Central memory CD4-positive, alpha-beta T cell (primary cell): ENCODE measurements around the gene SLC29A2.
A peak's percentile ranks its signal among the peaks of the same experiment; 100 is the strongest.
"Not testable (repeated sequence)": the region's sequence is repeated elsewhere in the genome, so short reads cannot be mapped to it uniquely, and the experiment has no call there.

Source experiments
- DNase-seq: peaks from one replicate; pipeline ENCODE4 v3.0.0; 2022

SLC29A2 gene

DNA sequence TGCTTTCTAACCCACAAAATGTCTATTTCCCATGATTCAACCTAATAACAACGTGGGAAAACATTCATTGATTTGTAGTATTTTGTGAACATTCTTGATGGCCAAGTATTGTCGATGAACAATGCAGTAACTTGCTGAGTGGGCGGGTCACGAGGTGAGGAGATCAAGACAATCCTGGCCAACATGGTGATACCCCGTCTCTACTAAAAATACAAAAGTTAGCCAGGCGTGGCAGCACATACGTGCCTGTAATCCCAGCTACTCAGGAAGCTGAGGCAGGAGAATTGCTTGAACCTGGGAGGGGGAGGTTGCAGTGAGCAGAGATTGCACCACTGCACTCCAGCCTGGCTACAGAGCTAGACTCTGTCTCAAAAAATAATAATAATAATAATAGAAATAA is 8.7 kb upstream of the SLC29A2 start:
- DNase-seq: not testable (repeated sequence)

DNA sequence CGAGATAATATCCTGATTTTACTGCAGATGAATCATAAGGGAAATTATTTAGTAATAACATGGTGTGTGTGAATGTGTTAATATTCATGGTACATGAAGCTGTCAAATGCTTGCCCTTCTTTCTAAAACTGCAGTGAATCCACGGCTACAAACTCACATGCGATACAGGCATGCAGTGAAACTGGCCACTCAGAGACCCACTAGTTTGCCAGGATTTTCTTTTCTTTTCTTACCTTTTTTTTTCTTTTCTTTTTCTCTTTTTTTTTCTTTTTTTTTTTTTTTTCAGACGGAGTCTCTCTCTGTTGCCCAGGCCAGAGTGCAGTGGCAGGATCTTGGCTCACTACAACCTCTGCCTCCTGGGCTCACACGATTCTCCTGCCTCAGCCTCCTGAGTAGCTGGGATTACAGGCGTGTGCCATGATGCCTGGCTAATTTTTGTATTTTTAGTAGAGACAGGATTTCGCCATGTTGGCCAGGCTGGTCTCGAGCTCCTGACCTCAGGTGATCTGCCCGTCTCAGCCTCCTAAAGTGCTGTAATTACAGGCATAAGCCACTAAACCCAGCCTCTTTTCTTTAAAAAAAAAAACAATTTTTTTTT is 2.2 kb upstream of the SLC29A2 start:
- DNase-seq: not testable (repeated sequence)

DNA sequence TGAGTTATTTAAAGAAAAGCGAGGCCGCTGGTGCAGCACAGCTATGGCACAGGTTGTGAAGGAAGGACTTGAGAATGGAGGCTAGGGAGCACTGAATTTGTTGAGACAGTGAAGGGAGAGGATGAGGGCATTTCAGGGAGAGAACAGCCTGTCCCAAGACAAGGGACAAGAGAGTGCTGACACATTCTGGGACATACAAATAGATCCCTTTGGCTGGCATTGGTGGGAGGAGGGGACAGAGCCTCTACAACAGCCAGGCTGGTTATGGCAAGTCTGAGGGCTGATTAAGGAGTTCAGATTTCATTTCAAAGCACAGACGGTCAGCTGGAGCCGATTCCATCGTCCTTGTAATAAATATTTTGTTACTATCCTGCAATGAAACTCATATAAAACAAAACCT is 1.7 kb upstream of the SLC29A2 start:
- DNase-seq: no peak

DNA sequence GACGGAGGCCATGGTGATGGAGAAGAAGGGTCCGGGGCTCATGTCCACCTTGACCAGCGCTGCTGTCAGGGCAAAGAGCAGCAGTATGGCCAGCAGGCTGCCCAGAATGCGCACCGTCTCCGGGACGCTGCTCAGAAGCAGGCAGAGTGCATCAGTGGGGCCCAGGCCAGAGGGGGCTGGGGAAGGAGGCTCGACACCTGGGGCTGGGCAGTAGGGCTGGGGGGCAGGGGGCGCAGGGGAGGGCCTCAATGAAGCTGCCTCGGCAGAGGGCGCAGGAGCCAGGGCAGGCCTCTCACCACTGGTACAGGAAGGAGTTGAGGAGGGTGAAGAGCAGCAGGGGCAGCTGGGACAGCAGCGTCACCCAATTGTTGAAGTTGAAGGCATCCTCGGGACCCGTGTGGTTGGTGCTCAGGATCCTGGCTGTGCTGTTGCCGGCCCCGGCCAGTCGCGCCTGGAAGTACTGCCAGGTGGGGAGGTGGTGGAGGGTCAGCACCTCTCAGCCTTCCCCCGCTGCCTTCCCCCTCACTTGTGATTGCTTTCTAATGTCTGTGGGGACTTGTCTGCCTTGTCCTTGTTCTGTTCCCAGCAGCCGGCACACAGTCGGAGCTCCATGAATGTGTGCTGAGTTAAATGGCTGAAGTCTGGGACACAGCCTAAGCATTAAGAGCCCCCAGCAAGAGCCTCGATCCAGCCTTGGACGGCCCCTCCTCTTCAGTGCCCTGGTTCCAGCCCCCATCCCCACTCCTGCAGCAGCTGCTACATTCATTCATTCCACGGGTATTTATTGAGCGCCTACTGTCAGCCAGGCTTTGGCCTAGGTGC is 2.3 kb downstream of the SLC29A2 start:
- no peak for DNase-seq

DNA sequence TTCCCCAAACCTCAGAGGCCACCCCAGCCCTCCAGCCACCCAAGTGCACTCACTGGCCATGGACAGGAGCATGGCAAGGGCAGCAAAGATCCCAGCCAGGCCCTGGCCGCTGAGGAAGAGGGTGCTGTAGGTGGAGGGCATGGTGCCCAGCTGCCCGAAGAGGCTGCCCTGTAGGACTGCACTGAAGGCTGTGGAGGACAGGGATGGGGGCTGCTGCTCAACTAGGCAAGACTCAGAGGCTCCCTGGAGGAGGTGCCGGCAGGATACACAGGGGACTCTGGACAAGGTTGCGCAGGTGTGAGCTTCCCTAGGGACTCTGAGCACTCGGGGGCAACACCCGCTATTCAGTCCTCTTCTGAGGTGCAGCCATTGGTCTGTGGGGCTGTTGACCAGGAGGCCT is 3.1 kb downstream of the SLC29A2 start:
- DNase-seq: no peak

DNA sequence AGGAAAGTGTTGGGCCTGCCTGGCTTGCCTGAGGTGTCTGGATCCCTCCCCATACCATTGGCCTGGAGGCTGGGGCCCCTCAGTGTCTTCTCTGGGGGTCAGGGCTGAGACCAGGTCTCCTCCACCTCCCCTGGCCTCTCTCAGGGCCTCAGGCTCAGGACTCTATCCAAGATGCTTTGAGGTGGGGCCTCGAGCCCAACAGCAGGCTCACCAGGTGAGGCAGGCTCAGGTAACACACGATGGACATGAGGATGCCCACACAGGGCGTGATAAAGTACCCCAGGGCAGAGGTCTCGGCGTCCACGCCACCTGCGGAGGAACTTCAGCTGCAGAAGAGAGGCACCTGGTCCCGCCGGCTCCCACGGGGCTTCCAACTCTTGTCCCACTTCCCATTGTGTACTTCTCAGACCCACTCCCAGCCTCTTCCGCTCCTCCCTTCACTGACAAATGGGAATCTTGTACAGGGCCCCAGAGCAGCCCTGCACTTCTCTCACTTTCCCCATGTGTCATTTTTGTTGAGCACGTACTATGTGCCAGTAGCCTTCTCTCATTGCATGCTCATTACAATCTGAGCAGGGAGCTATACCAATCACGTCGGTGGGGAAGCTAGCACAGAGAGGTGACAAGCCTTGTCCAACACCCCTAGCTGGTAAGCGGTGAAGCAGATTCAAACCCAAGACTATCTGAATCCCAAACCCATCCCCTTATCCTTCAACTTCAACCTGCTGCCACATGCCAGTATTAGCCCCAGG is 3.8 kb downstream of the SLC29A2 start:
- no peak for DNase-seq

DNA sequence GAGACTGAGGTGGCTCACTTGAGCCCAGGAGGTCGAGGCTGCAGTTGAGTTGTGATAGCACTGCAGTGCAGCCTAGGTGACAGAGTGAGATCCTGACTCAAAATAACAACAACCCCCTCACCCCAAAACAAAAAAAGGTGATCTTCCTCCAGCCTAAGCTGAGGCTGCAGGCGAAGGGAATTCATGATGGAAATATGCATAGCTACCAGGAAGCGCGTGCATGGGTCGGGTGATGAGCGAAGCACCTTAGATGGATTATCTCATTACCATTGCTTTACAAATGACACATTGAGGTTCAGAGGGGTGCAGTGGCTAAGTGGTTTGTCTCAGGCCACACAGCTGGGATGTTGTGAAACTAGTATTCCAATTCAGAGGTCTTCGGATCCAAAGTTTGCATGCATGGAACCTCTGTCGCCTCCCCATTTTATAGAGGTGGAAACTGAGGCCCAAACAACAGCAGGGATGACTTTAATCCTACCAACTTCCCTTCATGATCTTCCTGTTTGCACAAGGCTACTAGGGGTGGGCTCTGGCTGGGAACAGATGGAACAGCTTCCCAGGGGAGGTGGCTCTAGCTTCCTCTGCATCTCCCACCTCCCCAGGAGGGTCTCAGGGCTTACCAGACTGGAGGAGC is 4.6 kb downstream of the SLC29A2 start:
- no peak for DNase-seq

DNA sequence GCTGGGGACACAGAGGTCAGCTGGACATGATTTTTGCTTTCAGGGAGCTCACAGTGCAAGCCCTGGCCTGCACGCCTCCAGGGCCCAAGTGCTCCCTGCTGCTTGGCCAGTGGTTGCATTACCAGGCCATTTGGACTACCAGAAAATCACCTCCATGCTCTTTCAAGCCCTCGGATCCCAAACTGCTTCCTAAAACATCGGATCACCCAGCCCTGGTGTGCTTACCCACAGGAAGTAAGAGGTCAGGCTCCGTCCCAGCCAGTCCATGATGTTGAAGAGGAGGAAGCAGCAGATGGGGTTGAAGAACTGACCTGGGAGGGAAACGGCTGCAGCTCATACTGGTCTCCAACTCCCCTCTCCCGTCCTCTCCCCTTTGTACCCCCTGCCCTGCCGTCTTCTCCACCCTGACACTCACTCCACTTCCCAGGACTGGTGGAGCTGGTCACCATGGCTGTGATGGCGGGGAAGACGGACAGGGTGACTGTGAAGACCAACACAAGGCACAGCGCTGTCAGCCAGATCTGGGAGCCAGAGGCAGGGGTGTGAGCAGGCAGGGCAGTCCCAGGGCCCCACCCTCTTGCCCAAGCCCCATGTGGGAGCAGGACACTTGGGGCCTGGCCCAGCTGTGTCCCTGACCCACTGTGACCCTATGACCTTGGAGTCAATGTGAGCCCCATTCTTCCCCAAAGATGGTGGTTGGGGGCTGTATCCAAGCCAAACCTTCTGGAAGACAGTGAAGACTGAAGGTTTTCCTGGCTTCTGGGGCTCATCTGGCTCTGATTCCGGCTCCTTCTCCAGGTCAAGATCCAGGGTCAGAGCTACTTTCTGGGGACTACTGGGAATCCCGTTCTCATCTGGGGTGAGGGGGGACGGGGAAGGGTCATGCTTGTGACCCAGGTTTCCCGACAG is 5.6 kb downstream of the SLC29A2 start:
- DNase-seq: no peak

DNA sequence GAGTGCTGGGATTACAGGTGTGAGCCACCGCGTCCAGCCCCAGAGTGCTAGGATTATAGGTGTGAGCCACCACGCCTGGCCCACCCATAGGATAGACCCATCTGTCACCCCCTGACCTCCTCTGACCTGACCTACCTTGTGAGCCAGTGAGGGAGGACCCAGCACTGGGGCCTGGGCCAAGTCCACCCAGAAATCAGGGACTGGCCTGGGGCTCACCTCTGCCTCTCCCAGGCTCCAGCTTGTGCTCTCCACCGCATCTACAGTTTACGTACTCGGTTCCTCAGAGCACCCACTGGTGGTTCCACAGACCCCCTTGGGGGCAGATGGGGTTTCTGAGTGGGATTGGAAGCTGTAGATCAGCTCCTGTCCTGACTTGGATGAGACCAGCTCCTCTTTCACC is 6.4 kb downstream of the SLC29A2 start:
- DNase-seq: no peak

DNA sequence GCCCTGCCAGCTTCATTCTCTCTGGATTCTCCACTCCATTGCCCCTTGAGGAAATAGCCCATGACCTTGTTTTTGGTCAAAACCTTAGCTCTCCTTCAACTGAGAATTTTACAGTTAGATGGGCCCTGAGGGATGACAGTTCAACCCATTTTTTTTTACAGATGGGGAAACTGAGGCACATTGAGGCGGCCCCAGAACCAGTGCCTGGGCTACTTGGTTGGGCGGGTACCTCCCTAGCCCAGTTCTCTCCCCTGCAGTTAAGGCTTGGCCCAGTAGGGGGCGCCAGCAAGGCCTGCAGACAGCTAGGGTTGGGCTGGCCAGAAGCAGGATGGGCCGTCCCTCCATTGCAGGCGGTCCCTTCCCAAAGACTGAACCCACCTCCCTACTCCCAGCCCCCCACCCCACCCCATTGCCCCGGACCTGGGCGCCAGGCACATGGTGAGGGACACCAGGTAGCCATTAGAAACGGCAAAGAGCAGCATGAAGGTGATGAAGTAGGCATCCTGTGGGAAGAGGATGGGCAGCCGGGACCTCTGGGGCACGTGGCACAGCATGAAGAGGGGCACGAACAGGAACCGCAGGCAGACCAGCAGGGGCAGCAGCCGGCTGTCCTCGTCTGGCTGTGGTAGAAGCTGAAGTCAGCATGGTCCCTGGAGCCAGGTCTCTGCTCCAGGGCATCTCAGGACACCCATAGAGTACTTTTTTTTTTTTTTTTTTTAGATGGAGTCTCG is 7.6 kb downstream of the SLC29A2 start:
- peak; percentile 38 for DNase-seq

DNA sequence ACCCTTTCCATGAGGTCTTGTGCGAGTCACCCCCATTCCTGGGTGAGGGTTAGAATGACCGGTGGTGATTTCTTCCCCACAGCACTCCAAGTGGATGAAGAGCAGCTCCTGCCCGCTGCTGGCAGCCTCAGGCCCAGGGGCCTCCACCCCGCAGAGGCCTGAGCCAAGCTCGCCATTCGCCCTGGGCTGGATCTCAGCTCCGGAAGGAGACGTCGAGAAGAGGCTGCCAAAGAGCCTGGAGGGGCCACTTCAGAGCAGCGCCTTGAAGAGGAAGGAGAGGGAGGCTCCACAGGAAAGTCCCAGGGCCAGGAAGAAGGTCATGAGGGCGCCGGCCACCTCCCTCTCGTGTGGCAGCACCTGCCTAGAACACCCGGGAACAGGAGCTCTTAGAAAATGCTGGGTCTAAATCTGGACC is 8.4 kb downstream of the SLC29A2 start:
- no peak for DNase-seq

DNA sequence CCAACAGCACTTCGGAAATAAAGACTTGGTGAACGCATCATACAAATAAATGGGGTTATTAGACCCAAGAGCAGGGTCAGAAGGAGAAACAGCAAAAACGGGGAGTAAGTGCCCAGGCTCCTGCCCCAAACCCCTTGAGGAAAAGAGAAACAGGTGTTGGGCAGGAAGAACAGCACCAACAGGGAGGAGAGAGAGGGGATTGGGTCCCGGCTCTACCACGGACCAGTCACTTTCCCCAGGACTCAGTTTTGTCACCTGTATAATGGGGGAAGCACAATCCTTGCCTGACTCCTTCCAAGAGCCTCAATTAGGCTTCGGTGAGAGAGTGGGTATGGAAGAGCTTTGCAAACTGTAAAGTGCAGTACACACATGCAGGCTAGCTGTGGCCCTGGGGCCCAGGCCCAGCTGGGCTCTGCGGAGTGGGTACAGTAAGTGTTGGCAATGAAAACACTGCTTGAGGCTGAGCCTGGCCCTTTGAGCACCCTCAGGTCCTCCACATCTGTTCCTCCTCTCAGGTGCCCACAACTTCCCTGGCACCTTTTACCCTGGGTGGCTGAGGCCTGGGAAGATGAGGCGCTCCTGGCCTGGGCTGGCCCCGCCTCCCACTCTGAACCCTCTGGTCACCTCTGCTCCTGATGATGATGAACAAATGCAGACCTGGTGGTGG is 8.9 kb downstream of the SLC29A2 start:
- no peak for DNase-seq

DNA sequence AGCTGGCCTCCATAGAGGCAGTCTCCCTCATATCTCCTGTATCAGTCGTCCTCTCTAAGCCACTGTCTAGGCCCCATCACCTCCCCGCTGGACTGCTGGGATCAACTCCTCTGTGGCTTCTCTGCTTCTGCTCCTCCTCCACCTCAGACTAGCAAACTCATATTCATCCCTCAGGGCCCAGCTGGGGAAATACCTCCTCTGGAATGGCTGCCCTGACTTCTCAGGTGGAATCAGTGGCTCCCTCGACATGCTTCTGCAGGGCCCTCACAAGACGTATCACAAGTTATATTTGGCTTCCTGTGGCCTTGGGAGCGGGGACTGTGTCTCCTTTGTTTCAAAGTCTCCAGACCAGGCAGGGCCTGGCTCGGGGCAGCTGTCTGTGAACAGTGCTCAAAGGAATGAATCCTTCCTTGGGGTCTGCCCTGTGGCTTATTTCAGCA is 10.0 kb downstream of the SLC29A2 start:
- DNase-seq: no peak

DNA sequence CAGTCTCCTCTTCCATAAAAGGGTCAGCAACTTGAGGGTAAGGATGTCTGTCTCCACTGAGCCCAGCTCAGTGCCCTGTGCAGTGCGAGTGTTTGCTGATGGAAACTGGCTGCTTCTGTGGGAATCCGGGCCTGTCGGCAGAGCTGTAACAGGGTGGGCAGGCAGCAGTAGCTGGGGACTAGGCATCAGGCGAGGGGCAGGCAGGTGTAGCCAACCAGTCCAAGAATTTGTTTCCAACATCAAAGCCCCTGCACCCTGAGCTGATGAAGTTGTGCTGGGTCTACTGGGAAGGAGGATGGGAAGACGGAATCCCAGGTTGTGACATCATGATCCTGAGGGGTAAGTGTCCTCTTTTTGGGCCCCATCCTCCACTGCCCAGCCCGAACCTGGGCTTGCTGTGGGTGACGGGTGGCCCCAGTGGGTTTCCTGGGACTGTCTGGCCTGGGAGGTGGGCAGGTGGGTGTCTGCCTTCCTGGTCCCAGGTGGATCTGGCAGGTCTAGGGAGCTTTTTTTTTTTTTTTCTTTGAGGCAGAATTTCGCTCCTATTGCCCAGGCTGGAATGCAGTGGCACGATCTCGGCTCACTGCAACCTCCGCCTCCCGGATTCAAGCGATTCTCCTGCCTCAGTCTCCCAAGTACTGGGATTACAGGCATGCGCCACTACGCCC is 11.0 kb downstream of the SLC29A2 start:
- no peak for DNase-seq

DNA sequence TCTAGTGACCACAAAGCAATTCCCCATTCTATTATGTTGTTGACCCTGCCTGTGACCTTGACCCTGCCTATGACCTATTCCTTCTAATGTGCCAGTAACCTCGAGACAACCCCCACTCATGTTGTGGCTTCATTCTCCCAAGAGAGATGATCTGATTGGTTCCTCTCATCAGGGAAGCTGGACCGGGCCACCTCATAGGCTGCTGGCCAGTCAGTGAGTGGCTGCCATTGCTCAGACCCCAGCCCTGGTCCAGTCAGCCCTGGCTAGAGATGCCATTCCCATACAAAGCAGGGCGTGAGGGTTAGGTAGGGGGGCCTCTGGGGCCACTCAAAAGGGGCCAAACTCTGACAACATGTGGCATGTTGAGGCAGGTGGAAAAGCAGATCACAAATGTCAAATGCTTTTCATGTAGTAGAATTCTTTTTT is 11.9 kb downstream of the SLC29A2 start:
- no peak for DNase-seq

DNA sequence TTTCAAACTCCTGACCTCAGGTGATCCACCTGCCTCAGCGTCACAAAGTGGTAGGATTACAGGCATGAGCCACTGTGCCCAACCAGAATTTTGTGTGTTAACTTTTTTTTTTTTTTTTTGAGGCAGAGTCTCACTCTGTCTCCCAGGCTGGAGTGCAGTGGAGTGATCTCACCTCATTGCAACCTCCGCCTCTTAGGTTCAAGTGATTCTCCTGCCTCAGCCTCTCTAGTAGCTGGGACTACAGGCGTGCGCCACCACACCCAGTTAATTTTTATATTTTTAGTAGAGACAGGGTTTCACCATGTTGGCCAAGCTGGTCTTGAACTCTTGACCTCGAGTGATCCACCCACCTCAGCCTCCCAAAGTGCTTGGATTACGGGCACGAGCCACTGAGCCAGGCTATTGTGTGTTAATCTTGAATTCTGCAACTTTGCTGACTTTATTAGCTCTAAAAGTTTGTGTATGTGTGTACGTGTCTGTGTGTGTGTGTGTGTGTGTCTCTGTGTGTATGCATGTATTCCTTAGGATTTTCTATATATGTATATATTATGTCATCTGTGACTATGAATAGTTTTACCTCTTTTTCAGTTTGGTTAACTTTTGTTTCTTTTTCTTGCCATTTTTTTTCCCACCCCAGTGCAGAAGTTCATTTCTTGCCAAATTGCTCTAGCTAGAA is 20.9 kb downstream of the SLC29A2 start:
- DNase-seq: not testable (repeated sequence)

DNA sequence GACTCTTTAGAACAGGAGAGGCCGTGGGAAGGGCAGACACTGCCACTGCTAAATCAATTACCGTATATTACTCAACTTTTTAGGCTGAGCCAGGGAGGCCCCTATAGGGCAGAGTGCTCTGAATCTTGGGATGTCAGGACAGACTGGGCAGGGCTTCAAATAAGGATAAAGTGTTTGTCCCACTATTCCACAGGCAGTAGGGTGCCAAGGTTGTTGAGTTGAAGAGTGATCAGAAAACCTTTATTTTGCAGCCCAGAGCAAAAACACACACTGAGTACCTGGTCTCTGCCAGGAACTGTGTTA is 22.5 kb downstream of the SLC29A2 start:
- DNase-seq: no peak

DNA sequence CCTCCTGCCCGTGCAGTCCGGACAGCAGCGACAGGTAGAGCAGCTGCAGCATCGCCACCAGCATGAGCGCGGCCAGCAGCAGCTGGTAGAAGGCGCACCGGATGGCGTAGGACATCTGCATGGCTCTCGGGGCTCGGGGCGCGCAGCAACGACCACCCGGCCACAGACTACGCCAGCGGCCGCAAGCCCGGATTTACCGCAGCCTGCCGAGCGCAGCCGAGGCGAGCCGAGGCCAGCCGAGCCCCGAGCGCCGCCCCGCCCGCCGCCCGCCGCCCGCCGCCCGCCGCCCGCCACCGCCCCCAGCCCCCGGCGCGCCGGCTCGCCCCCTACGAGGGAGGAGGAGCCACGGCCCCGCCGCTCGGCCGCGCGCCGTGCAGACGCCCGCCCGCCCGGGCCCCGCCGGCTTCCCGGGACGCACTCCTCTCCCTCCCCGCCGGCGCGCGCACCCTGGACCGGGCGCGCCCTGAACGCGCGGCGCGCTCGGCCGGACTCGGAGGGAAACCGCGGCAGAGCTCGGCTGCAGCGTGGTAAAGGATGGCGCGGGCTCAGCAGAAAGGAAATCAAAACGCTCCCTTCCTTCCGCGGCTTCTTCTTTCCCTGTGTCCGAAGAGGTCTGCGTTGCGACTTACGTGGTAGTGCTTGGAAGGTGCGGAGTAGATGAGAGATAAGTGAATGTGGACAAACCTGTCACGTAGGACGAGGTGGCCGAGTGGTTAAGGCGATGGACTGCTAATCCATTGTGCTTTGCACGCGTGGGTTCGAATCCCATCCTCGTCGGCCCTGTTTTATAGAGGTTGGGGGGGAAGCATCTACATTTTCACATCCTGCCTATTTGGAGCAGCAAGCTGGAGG is 23.9 kb downstream of the SLC29A2 start, which contains the start of gene B4GAT1:
Gene B4GAT1, minus strand, starts transcription at position 205 of the 852 bp plus-strand sequence. Its CDS starts 84 bp downstream, at position 121.
- peak; percentile 81 for DNase-seq
